B cell (primary cell): ENCODE results near the gene SLAMF6.
"Not testable (repeated sequence)": the region's sequence is repeated elsewhere in the genome, so short reads cannot be mapped to it uniquely, and the experiment has no call there.

Experiments
- CTCF ChIP-seq: fragments of 200-600 bp; IDR thresholded peaks from one replicate; pipeline ENCODE4 v1.8.0; 2022; ENCODE audit warnings: antibody characterized with exemption, mild to moderate bottlenecking
- EZH2 ChIP-seq: IDR thresholded peaks from 2 replicates; pipeline ENCODE4 v1.6.1; 2012; ENCODE audit warnings: borderline replicate concordance, low read depth, mild to moderate bottlenecking, moderate library complexity, low read length; ENCODE audit not compliant: insufficient read depth, poor library complexity, severe bottlenecking

- TF ChIP-seq CTCF, EZH2: not testable (repeated sequence)
Measured at GRCh38 chr1:160563230-160563629, 40.2 kb upstream of the SLAMF6 start.
